ENCODE measurements around the gene CRKL. TPM values are rescaled to one million over a fixed set of nuclear protein-coding genes. Genes with fewer than 3 reads are reported as not detected.

Gene CRKL
- total RNA-seq, 1 donor from 2014 or later = 91.0 TPM

- no peaks in the 10 kb centered on the region for H3K4me1 ChIP-seq
- H3K36me3 Mint-ChIP-seq = peaks cover 1% of the 10 kb centered on the region
- H3K27ac Mint-ChIP-seq = no peak overlapping the region
- TF ChIP-seq CTCF (IDR thresholded peaks at IDR 0.05) (no peak), EZH2phosphoT487 (IDR thresholded peaks at IDR 0.05) (no peak), EZH2 (IDR thresholded peaks at IDR 0.05) (no peak)
- no peak overlapping the region for H3K9ac ChIP-seq
- H3K9me3 Mint-ChIP-seq = no peaks in the 10 kb centered on the region
- H3F3A ChIP-seq (ENCODE audit: low read depth) = no peaks in the 10 kb centered on the region
- H3K4me3 ChIP-seq = no peak overlapping the region
- no peak overlapping the region for H3K27ac ChIP-seq
- no peak for DNase-seq (ENCODE audit: low spot score)
- H3K4me1 Mint-ChIP-seq = peaks cover 3% of the 10 kb centered on the region
- H3K9me3 ChIP-seq (ENCODE audit: low read depth) = no peaks in the 10 kb centered on the region
- H3K4me2 ChIP-seq = no peak overlapping the region
- H4K20me1 ChIP-seq (ENCODE audit: low read depth) = no peaks in the 10 kb centered on the region
- H2AFZ ChIP-seq (replicated peaks) = no peak overlapping the region
- H3K27me3 Mint-ChIP-seq (ENCODE audit: insufficient read depth, low read depth) = peaks cover 2% of the 10 kb centered on the region
- no peaks in the 10 kb centered on the region for H3K36me3 ChIP-seq
- no peak overlapping the region for H3K4me3 Mint-ChIP-seq
- H3K79me2 ChIP-seq (ENCODE audit: low read depth) = no peaks in the 10 kb centered on the region
- H3K27me3 ChIP-seq = no peaks in the 10 kb centered on the region
Measured at GRCh38 chr22:20993304-20994127, 76.3 kb downstream of the CRKL start.

- no peaks in the 10 kb centered on the region for H3K9me3 Mint-ChIP-seq
Measured at GRCh38 chr22:20994128-20994901, 77.1 kb downstream of the CRKL start.

GRCh38 chr22:20994902-20995241 lies 77.7 kb downstream of the CRKL start:
- Histone ChIP-seq H4K20me1 (ENCODE audit: low read depth) (no peaks in the 10 kb centered on the region), H3K27ac (no peak overlapping the region), H3K36me3 (no peaks in the 10 kb centered on the region), H2AFZ (replicated peaks) (no peak overlapping the region), H3K27me3 (no peaks in the 10 kb centered on the region), H3K9ac (no peak overlapping the region), H3K9me3 (ENCODE audit: low read depth) (no peaks in the 10 kb centered on the region), H3K4me1 (no peaks in the 10 kb centered on the region), H3F3A (ENCODE audit: low read depth) (peaks cover 8% of the 10 kb centered on the region), H3K79me2 (ENCODE audit: low read depth) (peaks cover 1% of the 10 kb centered on the region), H3K4me3 (no peak overlapping the region), H3K4me2 (no peak overlapping the region)
- Mint-ChIP-seq H3K27me3 (ENCODE audit: insufficient read depth, low read depth) (peaks cover 2% of the 10 kb centered on the region), H3K36me3 (peaks cover 1% of the 10 kb centered on the region), H3K27ac (peak overlapping the region; percentile 42), H3K4me1 (peaks cover 3% of the 10 kb centered on the region), H3K4me3 (peak overlapping the region; percentile 35), H3K9me3 (no peaks in the 10 kb centered on the region)
- DNase-seq (ENCODE audit: low spot score) = no peak
- TF ChIP-seq EZH2phosphoT487 (IDR thresholded peaks at IDR 0.05) = no peak
- TF ChIP-seq EZH2 (IDR thresholded peaks at IDR 0.05) = no peak
- no peak for TF ChIP-seq CTCF (IDR thresholded peaks at IDR 0.05)

More at GRCh38 chr22:20994128-20994901, 77.1 kb downstream of the CRKL start:
- H3K9ac ChIP-seq = no peak overlapping the region
- no peaks in the 10 kb centered on the region for H3K36me3 ChIP-seq
- TF ChIP-seq CTCF (IDR thresholded peaks at IDR 0.05) = no peak
- no peak for TF ChIP-seq EZH2 (IDR thresholded peaks at IDR 0.05)
- no peak for TF ChIP-seq EZH2phosphoT487 (IDR thresholded peaks at IDR 0.05)
- no peaks in the 10 kb centered on the region for H3K9me3 ChIP-seq (ENCODE audit: low read depth)
- H3F3A ChIP-seq (ENCODE audit: low read depth) = peaks cover 5% of the 10 kb centered on the region
- peaks cover 1% of the 10 kb centered on the region for H3K36me3 Mint-ChIP-seq
- no peak overlapping the region for H3K27ac ChIP-seq
- H3K4me3 Mint-ChIP-seq = peak overlapping the region; percentile 35
- no peak for DNase-seq (ENCODE audit: low spot score)
- no peaks in the 10 kb centered on the region for H3K27me3 ChIP-seq
- H2AFZ ChIP-seq (replicated peaks) = no peak overlapping the region
- H4K20me1 ChIP-seq (ENCODE audit: low read depth) = no peaks in the 10 kb centered on the region
- peaks cover 3% of the 10 kb centered on the region for H3K4me1 Mint-ChIP-seq
- H3K4me1 ChIP-seq = no peaks in the 10 kb centered on the region
- no peak overlapping the region for H3K4me2 ChIP-seq
- H3K27ac Mint-ChIP-seq = peak overlapping the region; percentile 42
- H3K4me3 ChIP-seq = no peak overlapping the region
- peaks cover 2% of the 10 kb centered on the region for H3K27me3 Mint-ChIP-seq (ENCODE audit: insufficient read depth, low read depth)
- no peaks in the 10 kb centered on the region for H3K79me2 ChIP-seq (ENCODE audit: low read depth)

All from neural progenitor cell (in vitro differentiated cells).